GM19239 (cell line): ENCODE data around the gene CRACDL.
"Not testable (repeated sequence)": the region's sequence is repeated elsewhere in the genome, so short reads cannot be mapped to it uniquely, and the experiment has no call there.

Experiments
- DNase-seq: peaks from one replicate; pipeline ENCODE4 v3.0.0; 2011; ENCODE audit warnings: low spot score; ENCODE audit not compliant: insufficient read length
- FAIRE-seq: peaks from 2 replicates; lab custom pipeline; 2011; peaks lifted over from hg19 to GRCh38; lab: Jason Lieb, UNC

Gene CRACDL

GRCh38 chr2:98909317-98910211 lies 26.5 kb downstream of the CRACDL start:
- DNase-seq (no peak), FAIRE-seq (no peak)

DNA sequence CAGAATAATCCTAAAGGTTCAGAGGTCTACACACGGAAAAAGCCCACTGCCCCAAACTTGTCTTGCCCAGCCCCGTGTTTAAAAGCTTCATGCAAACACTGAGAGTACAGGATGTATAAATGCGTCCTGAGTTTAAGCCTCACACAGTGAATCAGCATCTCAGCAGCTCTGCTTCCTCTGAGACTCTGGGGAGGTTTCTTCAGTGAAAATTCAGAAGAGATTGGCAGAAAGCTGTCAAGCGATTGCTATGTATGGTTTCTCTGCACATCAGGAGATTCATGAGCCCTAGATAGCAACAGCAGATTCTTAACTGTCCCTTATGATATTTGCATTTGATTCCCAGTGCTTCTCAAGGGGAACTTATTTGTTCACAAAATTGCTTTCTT lies 27.1 kb downstream of the CRACDL start:
- no peak for DNase-seq

GRCh38 chr2:98907966-98908905 lies 27.8 kb downstream of the CRACDL start:
- FAIRE-seq (no peak), DNase-seq (no peak)

More for the DNA sequence above, 27.1 kb downstream of the CRACDL start:
- no peak for FAIRE-seq

DNA sequence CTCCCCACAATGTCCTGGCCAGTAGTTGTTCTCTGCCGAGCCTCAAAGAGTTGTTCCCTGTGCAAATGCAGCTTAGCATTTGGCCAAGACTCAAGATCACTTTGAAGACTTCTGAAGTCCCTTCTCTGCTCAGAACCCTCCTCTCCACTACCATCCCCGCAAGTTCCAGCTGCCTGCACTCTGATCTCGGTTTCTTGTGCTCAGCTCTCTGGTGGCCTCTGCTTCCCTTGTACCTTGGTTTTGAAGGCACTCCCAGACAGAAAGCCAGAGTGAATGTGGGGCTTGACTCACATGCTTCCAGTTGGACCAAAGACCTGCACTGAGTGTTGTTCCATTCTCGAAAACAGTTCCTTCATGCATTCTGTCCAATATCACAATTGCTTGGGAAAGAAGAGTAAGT lies 28.6 kb downstream of the CRACDL start:
- DNase-seq (no peak), FAIRE-seq (no peak)

- no peak for FAIRE-seq
- no peak for DNase-seq
Observed at GRCh38 chr2:98903767-98904485, 32.1 kb downstream of the CRACDL start.

GRCh38 chr2:98903064-98903355 lies 33.0 kb downstream of the CRACDL start:
- DNase-seq (no peak), FAIRE-seq (no peak)

GRCh38 chr2:98902209-98903063 lies 33.6 kb downstream of the CRACDL start:
- FAIRE-seq (no peak), DNase-seq (no peak)

GRCh38 chr2:98901702-98902101 lies 34.3 kb downstream of the CRACDL start:
- FAIRE-seq: no peak
- no peak for DNase-seq

DNA sequence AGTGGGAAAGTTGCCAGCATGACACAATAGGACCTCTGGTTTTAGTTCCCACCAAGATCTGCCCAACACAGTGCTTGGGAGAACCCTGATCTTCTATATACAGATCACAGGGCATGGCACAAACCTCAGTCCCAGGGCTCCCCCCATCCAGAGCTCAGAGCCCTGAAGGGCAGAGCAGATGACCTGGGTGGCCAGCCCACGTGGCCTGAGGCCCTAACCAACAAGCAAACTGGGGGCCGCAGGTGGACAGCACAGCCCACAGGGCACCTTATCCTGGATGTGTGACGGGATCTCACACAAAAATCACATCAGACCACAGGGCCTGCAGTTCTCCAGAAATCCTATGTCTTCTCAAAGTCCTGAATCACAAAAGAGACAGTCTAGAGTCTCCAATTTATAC lies 34.7 kb downstream of the CRACDL start:
- DNase-seq: no peak
- FAIRE-seq: no peak

- FAIRE-seq: no peak
- DNase-seq: no peak
Observed at GRCh38 chr2:98900721-98901120, 35.3 kb downstream of the CRACDL start.

DNA sequence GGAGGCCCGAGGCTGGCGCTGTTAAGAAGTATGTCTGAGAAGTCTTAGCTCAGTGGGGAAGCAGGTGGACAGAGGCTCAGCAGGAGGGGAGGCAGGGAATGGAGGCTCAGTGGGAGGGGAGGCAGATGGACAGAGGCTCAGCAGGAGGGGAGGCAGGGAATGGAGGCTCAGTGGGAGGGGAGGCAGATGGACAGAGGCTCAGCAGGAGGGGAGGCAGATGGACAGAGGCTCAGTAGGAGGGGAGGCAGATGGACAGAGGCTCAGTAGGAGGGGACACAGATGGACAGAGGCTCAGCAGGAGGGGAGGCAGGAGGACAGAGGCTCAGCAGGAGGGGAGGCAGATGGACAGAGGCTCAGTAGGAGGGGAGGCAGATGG lies 36.3 kb downstream of the CRACDL start:
- DNase-seq, FAIRE-seq: not testable (repeated sequence)

GRCh38 chr2:98899041-98899702 lies 36.9 kb downstream of the CRACDL start:
- DNase-seq: no peak
- FAIRE-seq: no peak

GRCh38 chr2:98898423-98898841 lies 37.6 kb downstream of the CRACDL start:
- no peak for FAIRE-seq
- no peak for DNase-seq

DNA sequence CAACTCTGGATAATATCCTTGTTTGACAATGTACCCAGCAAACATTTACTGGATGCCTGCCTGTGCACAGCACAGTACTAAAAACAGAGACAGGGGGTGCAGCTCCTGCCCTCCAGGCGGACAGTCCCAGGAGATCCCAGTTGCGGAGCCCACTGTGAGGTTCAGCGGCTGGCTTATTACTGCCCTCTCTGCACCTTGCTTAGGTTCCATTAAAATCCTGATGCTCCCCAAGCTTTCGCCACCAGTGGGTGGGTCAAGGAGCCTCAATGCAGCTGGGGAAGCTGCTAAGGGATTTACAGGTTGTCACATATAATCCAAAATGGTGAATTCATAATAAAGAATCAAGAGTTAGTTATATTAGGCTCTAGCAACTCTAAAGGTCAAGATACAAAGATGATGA lies 38.3 kb downstream of the CRACDL start:
- DNase-seq (no peak), FAIRE-seq (no peak)

DNA sequence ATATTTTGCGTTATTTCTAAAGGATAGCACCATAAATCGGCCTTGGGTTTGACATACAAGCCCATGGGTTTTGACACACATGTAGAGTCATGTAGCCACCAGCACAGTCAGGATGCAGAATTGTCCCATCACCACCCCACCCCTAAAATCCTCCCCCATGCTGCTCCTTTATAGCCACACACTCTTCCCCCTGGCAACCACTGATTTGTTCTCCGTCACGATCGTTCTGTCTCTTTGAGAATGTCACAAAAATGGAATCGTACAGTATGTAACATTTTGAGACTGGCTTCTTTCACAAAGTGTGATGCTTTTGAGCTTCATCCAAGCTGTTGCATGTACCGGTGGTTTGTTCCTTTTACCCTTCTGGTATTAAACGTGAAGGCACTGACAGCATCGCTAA lies 39.1 kb downstream of the CRACDL start:
- DNase-seq (no peak), FAIRE-seq (no peak)

DNA sequence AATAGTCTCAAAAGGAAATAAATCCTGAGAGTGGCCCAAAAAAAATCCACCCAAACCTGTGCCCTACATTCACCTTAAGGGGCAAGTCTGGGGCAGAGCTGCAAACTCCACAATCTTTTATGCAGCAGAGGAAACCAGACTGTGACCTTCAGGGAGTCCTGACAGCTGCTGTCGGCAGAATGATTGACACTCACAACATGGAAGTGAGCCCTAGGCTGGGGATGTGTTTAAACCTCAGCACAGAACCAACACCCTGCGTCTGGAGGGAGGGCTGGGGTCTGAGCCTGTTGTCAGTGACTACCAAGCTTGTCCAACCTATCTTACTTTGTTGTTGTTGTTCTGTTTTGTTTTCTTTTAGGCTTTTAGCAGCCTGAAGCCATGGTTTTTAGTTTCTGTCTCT lies 39.6 kb downstream of the CRACDL start:
- FAIRE-seq (no peak), DNase-seq (no peak)

GRCh38 chr2:98895901-98896300 lies 40.1 kb downstream of the CRACDL start:
- DNase-seq (no peak), FAIRE-seq (no peak)

DNA sequence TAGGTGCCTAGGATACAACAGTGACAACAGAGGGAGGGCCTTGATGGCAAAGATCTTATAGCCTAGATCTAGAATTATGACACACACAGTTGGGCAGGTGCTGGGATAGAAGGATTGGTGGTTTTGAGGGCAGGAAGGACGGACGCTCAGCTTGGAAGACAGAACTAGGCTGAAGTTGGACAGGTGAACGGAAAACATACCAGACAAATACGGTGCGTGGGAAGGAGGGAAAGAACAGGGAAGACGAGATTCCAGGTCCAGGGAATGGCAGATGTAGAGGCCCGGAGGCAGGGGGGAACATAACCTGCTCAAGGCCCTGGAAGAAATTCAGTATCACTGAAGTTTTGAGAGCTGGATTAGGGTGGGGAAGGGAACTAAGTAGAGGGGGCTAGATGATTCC lies 40.8 kb downstream of the CRACDL start:
- DNase-seq (no peak), FAIRE-seq (no peak)

DNA sequence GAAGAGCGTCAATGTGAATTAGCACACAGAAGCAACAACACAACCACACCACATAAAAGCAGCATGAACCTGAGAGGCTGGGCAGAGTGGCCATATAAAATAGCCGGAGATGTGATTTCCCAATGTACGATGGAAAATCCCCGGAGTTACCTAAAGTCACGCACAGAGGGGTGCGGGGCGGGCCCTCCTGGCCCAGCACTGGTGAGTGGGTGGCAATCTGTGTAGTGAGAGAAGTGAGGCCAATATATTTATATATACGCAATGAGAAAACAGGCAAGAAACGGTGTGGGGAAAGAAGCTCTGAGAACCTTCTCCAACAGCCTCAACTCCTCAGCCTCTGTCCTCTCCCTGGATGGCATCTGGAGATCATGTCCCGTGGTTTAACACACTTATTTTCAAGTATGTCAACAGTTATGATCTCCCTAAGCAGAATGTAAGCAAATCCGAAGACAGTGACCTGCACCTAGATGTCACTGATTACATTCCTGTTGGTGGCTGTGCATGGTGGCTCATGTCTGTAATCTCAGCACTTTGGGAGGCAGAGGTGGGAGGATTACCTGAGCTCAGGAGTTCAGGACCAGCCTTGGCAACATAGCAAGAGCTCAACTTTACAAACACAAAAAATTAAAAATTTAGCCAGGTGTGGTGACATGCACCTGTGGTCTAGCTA lies 41.6 kb downstream of the CRACDL start:
- DNase-seq: no peak
- no peak for FAIRE-seq
